ENCODE data around the gene ADCY2.

The ADCY2 gene

DNA sequence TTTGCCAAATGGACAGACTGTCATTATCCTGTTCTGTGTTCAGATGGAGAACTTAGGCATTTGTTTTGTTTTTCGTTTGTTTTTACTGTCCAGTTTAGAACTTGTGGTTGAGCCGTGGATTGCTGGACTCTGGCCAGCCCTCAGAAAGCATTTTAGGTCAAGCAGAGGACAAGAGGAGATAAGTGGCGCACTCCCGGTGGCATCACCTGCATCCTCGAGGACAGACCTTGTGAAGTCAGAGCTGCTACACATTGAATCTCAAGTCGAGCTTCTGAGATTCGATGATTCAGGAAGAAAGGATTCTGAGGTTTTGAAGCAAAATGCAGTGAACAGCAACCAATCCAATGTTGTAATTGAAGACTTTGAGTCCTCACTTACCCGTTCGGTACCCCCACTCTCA lies 481.9 kb downstream of the ADCY2 start:
- DNase-seq: no peak

GRCh38 chr5:7878381-7878873 lies 482.5 kb downstream of the ADCY2 start:
- no peak for DNase-seq
